Fibroblast of mammary gland (primary cell): ENCODE results near the gene DENND10.

ENCODE experiments used
- DNase-seq: peaks from one replicate; pipeline ENCODE4 v3.0.0-alpha.2; 2010; ENCODE audit warnings: low read depth
- H3K4me3 ChIP-seq: 2 replicates; pipeline ENCODE4 v1.5.1; 2011; ENCODE audit warnings: low read depth, mild to moderate bottlenecking, low read length, moderate library complexity; ENCODE audit not compliant: control insufficient read depth
- CTCF ChIP-seq: conservative IDR thresholded peaks from 2 replicates; pipeline ENCODE4 v1.5.1; 2011; ENCODE audit warnings: low read depth, low read length, inconsistent platforms; ENCODE audit not compliant: control insufficient read depth, insufficient read depth

Gene DENND10

DNA sequence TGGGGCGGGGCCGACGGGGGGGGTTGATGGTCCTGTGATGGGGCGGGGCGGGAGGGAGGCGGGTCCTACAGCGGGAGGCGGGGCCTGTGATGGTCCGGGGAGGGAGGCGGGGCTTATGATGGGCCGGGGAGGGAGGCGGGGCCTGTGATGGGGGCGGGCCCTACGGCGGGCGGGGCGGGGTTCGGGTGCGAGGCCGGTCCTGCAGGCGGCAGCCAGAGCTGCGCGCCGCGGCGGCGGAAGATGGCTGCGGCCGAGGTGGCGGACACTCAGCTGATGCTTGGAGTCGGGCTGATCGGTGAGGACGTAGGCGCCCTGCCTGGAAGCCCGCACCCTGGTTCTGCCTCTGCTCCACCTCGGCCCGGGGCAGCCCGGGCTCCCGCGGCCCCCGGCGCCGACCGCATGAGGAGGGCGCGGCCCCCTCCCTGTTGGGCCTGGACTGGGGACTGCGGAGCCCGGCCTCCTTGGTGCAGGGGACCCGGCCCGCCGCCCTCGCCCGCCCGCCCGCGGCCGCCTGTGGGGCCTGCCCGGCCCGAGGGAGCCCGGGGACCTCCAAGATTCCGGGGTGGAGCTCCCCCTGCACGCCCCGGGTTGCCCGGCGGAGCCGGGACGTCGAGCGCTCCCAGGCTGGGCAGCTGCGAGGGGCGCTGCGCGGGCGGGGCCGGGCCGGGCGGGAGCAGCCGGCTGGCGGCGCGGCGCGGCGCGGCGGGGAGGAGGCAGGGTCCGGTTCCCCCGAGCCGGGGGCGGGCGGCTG lies at the start of gene DENND10:
TSS of gene DENND10 (plus strand) at position 211 of the 751 bp plus-strand sequence. CDS start at position 241, 30 bp downstream.
- DNase-seq, result peak; percentile 68
- TF ChIP-seq CTCF, result no peak
- H3K4me3 ChIP-seq, result peak within 1 kb of the TSS; percentile 73

DNA sequence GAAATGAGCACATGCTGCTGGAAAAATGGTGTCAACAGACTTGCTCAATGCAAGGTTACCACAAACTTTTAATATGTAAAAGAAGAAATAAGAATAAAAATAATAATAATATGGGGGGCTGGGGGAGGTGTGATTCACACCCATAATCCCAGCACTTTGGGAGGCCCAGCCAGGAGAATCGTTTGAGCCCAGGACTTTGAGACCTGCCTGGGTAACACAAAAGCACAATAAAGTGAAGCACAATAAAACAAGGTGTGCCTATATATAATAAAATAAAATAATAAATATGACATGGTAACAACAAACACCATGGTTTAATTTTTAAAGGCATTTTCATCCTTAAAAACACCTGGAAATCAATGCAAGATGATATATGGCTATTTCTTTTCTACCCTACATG lies 48.4 kb upstream of the DENND10 start:
- no peak for TF ChIP-seq CTCF
- H3K4me3 ChIP-seq, result no peak overlapping the region
- no peak for DNase-seq

GRCh38 chr10:119058010-119058409 lies 45.9 kb upstream of the DENND10 start:
- no peak for TF ChIP-seq CTCF
- no peak overlapping the region for H3K4me3 ChIP-seq
- DNase-seq, result no peak

- no peak for DNase-seq
- no peak overlapping the region for H3K4me3 ChIP-seq
- TF ChIP-seq CTCF, result no peak
Measured at GRCh38 chr10:119059557-119059956, 44.4 kb upstream of the DENND10 start.

- DNase-seq, result no peak
- TF ChIP-seq CTCF, result no peak
- H3K4me3 ChIP-seq, result no peak overlapping the region
Measured at GRCh38 chr10:119060107-119060506, 43.8 kb upstream of the DENND10 start.

DNA sequence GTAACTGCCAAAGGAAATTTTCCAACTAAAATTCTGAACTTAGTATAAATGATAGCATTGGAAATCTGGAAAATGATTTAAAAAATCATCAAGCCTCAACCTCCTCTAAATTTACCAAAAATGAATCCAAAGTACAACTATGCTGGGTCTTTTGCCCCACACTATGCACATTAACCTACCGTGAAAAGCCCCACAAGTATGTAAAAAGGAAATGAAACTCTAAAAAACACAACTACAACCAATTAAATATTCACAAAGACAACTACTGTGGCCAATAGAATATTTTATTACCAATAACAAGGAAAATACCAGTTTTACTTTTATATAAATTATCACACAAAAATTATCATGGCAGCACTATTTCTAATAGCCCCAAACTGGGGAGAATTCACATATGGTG lies 42.6 kb upstream of the DENND10 start:
- no peak for DNase-seq
- H3K4me3 ChIP-seq, result no peak overlapping the region
- TF ChIP-seq CTCF, result no peak
